Measurements from ENCODE around the gene CIPC.

DNA sequence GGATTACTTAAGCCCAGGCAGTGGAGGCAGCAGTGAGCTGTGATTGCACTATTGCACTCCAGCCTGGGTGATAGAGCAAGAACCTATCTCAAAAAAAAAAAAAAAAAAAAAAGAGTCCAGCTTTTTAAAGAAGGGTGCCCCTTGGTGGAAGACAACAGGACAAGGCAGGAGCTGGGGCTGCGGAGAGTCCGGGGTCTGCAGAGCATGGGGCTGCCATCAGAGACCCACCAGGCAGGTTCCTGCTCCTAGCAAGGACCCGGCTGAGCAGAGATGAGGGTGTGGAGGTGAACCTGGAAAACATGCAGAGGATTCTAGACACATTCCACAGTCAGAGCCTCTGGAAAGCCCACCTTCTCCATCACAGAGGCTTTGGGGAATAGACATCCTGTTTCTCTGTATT, 21.0 kb upstream of the CIPC start:
- TF ChIP-seq, protein P1, sequence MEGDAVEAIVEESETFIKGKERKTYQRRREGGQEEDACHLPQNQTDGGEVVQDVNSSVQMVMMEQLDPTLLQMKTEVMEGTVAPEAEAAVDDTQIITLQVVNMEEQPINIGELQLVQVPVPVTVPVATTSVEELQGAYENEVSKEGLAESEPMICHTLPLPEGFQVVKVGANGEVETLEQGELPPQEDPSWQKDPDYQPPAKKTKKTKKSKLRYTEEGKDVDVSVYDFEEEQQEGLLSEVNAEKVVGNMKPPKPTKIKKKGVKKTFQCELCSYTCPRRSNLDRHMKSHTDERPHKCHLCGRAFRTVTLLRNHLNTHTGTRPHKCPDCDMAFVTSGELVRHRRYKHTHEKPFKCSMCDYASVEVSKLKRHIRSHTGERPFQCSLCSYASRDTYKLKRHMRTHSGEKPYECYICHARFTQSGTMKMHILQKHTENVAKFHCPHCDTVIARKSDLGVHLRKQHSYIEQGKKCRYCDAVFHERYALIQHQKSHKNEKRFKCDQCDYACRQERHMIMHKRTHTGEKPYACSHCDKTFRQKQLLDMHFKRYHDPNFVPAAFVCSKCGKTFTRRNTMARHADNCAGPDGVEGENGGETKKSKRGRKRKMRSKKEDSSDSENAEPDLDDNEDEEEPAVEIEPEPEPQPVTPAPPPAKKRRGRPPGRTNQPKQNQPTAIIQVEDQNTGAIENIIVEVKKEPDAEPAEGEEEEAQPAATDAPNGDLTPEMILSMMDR (conservative IDR thresholded peaks at IDR 0.05; ENCODE audit: low read depth, low read length) = no peak
- no peak for TF ChIP-seq EZH2 (IDR thresholded peaks at IDR 0.05; ENCODE audit: low read length, unreplicated experiment)
